Measurements from ENCODE around the gene ITGA5.

The ITGA5 gene

DNA sequence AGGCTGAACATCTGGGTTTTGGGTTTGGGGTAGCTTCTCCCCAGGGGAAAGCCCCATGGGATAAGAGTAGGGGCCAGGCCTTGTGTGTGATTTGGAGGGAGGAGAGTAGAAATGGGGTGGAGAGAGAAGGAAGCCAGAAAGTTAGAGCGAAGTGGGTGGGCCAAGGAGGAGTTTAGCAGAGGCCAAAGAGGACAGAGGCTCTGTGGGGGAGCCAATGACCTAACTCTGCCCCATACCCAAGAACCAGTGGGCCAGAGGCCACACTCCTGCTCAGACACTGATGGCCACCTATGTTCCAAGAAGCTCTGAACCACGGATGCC is 43.8 kb downstream of the ITGA5 start:
- peaks cover 21% of the 10 kb centered on the region for H3K4me1 Mint-ChIP-seq
- CTCF ChIA-PET, result interaction anchor here (0.6 to 2.5 kb wide), 4 partner anchors 24 to 160 kb away, joined by 3 to 10 read pairs (median 4); no protein-coding TSS in a partner anchor

DNA sequence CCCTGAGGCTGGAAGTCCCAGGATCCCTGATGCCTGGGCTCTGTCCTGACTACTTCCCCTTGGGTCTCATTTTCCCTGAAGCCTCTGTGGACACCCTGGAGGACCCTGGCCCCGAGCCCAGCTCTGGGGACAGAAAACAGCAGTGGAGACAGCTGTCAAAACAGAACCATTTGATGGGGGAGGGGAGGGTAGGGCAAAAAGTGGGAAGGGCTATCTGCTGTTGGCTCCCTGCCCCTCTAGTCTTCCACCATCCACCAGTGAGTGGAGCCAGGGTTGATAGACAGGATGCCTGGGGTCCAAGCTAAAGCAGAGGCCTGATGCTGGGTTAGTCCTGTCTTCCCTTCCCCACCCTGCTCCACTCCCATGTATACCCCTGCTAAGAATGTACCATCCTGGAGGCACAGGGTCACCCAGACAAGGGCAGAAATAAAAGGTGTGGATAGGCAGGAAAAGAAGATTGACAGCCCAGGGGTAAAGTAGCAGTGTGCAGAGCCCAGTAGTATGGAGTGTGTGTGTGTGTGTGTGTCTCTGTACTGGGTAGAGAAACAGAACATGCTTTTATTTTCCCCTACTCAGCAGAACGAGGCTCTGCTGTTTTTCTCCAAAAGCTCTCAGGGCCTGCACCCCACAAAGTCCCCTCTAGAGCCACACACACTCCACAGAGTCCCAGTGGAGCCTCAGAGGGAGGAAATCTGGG is 44.4 kb downstream of the ITGA5 start:
- no peak overlapping the region for H3K4me3 Mint-ChIP-seq
- H3K4me1 Mint-ChIP-seq, result peaks cover 20% of the 10 kb centered on the region
- DNase-seq, result no peak
- H3K9me3 Mint-ChIP-seq, result no peaks in the 10 kb centered on the region
- CTCF ChIA-PET, result interaction anchor here (0.6 to 2.5 kb wide), 4 partner anchors 25 to 160 kb away, joined by 3 to 10 read pairs (median 4); no protein-coding TSS in a partner anchor
- peaks cover 63% of the 10 kb centered on the region for H3K27me3 Mint-ChIP-seq
- no peaks in the 10 kb centered on the region for H3K36me3 Mint-ChIP-seq
- no peak overlapping the region for H3K27ac Mint-ChIP-seq

More for the DNA sequence above, 43.8 kb downstream of the ITGA5 start:
- H3K27ac Mint-ChIP-seq, result no peak overlapping the region
- no peaks in the 10 kb centered on the region for H3K36me3 Mint-ChIP-seq
- H3K4me3 Mint-ChIP-seq, result no peak overlapping the region
- peaks cover 64% of the 10 kb centered on the region for H3K27me3 Mint-ChIP-seq
- H3K9me3 Mint-ChIP-seq, result no peaks in the 10 kb centered on the region
- DNase-seq, result no peak

DNA sequence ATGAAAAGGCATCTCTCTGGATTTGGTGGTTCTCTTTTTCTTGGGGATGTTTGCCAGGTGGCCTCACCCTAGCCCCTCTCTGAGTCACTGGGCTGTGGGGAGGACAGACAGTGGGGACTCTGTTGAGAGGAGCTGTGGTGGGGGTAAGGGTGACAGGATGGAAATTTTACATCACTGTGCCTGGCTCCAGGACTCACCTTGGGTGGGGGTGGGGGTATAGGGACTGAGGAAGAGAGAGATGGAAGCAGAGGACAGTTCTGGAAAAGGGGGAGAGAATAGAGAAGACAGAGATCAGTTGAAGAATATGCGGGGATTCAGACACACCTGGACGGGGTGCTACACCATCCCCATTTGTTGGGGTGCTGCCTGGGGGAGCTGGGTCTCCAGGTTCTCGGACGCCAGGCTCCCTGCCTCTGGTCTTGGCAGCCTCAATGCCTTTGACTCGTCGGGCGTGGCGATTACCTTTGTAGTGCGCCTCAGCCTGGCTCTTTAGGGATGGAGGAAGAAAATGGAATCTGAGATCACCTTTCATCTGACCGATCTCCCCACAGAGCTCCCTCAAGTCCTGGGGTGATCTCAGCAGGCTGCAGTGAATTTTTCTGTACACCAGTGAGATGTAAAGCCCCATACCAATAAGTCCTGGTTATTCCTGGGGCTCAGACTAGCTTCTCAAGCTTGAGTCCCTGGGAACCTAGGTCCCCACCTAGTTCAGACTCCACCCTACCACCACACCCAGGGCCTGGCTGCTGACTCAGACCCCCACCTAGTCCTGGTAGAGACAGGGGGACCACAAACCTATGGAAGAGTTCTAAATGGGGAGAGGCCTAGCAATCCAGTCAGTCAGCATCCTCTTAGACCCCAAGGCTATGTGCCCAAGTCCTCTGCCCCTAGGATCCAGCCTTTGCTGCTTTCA is 45.2 kb downstream of the ITGA5 start:
- H3K36me3 Mint-ChIP-seq, result no peaks in the 10 kb centered on the region
- H3K4me3 Mint-ChIP-seq, result no peak overlapping the region
- DNase-seq, result no peak
- H3K9me3 Mint-ChIP-seq, result no peaks in the 10 kb centered on the region
- H3K27ac Mint-ChIP-seq, result no peak overlapping the region
- peaks cover 64% of the 10 kb centered on the region for H3K27me3 Mint-ChIP-seq
- peaks cover 21% of the 10 kb centered on the region for H3K4me1 Mint-ChIP-seq
- CTCF ChIA-PET, result interaction anchor here (1.3 to 2.5 kb wide), 3 partner anchors 25 to 159 kb away, joined by 3 to 10 read pairs (median 5); no protein-coding TSS in a partner anchor

DNA sequence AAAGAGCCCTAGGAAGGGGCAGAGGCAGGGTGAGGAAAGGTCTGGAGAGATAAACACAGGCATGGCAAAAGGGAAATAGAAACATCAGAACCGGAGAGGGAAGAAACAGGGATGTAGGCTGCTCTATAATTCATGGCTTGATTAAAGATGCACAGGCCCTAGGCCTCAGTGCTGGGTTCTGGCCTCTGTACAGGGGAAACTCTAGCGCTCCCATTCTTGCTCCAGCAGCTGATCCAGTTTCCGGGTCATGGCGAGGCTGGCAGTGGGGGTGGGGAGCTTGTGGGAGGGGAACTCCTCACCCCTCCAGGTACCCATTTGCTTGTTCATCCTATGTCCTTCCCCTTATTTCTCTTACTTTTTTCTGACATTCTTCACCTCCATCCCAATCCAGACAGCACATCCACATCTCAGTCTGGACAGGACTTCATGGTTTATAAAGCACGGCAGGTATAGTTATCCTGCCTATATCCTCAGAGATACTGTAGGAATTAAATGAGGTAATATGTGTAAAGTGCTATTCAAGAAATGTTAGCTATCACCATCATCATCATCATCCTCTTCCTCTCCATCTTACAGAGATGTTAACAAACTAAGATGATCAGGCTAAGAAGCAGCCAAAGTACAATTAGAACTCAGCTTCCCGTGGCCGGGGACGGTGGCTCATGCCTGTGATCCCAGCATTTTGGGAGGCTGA is 46.8 kb downstream of the ITGA5 start:
- Mint-ChIP-seq H3K27ac (no peak overlapping the region), H3K36me3 (no peaks in the 10 kb centered on the region), H3K4me1 (peaks cover 29% of the 10 kb centered on the region), H3K9me3 (no peaks in the 10 kb centered on the region), H3K4me3 (no peak overlapping the region), H3K27me3 (peaks cover 64% of the 10 kb centered on the region)
- no peak for DNase-seq
- CTCF ChIA-PET, result interaction anchor here (1.0 to 2.9 kb wide), 8 partner anchors 7 to 170 kb away, joined by 3 to 19 read pairs (median 4); no protein-coding TSS in a partner anchor

DNA sequence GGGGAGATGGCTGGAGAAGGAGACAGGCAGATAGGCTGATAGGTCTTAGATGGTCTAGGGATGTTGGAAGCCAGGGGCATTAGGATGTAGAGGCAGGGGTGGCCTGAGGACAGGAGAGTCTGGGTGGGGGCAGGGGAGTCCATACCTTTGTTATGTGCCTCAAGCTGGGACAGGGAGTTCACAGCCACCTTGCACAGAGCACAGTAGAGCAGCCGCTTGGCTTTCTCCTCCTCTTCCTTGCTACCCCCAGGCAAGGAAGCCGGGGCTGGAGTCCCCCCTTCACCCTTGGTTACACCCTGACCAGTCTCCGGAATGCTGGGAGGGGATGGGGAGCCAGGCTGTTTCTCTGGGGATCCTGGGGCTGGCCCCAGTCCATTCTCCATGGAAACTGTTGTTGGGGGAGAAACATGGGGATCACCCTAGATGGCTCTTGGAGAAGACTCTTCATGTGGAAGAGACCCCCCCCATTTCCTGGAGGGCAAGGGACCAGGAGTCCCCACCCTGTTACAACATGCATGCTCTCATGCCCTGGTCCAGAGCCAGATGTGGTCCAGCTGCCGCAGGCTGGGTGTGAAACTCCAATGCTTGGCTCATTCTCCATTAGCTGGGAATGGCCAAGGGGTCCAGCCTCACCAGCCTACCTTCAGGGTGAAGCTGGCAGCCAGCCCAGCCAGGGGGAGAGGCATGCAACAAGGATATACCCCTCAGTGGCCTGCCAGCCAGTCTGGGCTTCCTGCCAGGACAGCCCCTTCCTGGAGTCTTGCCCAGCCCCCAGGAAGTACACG is 47.5 kb downstream of the ITGA5 start:
- CTCF ChIA-PET, result interaction anchor here (1.1 to 2.9 kb wide), 10 partner anchors 8 to 157 kb away, joined by 3 to 19 read pairs (median 5); no protein-coding TSS in a partner anchor
- no peak overlapping the region for H3K27ac Mint-ChIP-seq
- no peaks in the 10 kb centered on the region for H3K9me3 Mint-ChIP-seq
- no peak for DNase-seq
- no peaks in the 10 kb centered on the region for H3K36me3 Mint-ChIP-seq
- H3K4me1 Mint-ChIP-seq, result peaks cover 29% of the 10 kb centered on the region
- peaks cover 57% of the 10 kb centered on the region for H3K27me3 Mint-ChIP-seq
- H3K4me3 Mint-ChIP-seq, result no peak overlapping the region

DNA sequence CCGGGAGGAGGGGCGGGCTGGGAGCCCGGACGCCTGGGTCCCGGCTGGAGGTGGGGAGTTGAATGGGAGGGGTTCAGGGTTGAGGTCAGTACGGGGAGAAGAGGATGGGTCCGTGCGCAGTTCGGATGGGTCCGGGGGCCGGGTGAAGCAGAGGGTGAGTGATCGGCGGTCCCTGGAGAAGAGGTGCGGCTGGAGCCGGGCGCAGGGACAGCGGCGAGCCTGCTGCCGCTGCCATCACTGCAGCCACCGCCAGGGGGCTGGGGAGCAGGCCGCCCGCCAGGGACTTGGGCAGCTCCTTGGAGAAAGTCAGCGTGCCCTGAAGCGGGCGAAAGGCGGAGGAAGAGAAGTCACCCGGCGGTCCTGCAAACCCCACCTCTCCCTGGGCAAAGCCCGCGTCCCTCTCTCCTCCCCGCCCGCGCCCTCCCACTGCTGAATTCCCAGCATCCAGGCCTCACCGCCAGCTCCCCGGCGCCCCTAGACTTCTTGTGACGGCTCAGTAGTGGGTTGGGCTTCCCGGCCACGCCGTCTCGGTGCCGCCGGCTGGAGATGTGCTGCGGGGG is 48.8 kb downstream of the ITGA5 start:
- DNase-seq, result no peak
- peaks cover 29% of the 10 kb centered on the region for H3K4me1 Mint-ChIP-seq
- peaks cover 44% of the 10 kb centered on the region for H3K27me3 Mint-ChIP-seq
- no peaks in the 10 kb centered on the region for H3K36me3 Mint-ChIP-seq
- no peaks in the 10 kb centered on the region for H3K9me3 Mint-ChIP-seq
- H3K27ac Mint-ChIP-seq, result no peak overlapping the region
- H3K4me3 Mint-ChIP-seq, result no peak overlapping the region
- CTCF ChIA-PET, result interaction anchor here (0.7 to 2.9 kb wide), 10 partner anchors 8 to 156 kb away, joined by 3 to 19 read pairs (median 6); no protein-coding TSS in a partner anchor

DNA sequence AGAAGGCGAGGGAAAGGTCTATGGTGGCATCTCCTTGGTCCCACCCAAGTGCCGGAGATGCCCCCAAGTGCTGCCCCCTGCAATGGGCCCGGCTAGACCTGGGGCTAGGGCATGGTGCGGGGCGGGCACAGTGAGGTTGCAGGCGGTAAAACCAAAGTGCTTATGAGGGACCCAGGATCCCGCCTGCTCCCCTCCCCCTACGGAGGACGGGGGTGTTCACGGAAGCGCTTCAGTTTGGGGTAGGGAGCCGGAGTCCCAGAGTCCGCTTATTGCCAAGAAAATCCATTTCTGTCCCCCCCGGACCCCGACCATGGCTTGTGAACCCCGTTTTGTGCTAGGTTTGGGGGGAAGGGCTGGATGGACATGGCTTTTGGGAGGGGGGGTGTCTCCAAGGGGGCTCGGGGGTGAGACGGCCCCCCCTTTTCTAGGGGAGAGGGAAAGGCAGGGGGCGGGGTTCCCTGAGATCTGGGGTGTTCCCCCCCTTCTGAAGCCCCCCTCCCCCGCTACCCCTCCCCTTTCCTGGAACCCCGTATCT is 49.4 kb downstream of the ITGA5 start:
- Mint-ChIP-seq H3K36me3 (no peaks in the 10 kb centered on the region), H3K4me1 (peaks cover 34% of the 10 kb centered on the region), H3K27ac (no peak overlapping the region), H3K27me3 (peaks cover 40% of the 10 kb centered on the region), H3K9me3 (no peaks in the 10 kb centered on the region), H3K4me3 (peak overlapping the region; percentile 33)
- no peak for DNase-seq
- CTCF ChIA-PET, result interaction anchor here (1.0 to 2.6 kb wide), 4 partner anchors 10 to 149 kb away, joined by 3 to 19 read pairs (median 10); no protein-coding TSS in a partner anchor

DNA sequence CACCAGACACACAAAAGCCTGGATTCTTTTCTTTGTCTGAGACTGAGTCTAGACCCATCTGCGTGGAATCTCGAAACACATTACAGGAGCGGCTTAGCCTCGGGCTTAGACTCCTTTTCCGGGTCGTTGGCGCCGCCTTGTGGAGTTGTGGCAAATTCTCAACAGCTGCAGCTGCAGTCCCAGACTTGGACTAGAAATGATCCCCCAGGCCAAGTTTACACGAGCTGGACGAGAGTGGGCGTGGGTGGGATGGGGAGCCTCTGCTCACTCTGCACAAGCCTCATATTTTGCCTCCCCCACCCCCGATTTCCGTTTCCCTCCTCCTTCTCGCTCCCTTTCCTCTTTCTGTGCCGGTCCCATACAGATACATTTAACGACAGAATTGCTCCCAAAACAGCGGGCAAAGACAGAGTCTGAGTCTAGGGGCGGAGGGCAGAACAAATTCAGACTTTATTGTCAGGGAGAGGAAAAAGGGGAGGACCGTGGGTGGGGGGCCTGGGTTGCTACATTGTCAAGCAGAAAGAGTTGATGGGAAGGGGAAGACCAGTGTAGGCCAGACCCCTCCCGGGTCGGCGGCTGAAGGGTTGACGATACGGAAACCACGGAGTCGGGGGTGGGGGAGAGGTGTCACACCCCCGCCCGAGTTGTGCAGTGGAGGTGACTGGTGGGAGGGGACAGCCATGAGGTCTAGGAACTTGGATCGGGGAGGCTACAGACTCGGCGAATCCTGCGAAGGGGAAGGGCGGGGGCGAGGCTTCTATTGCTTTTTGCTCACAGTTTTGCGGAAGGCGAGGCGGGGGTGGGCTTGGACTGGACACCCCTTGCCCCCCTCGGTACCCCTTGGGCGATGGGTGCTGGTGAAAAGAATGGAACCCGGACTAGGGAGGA is 50.1 kb downstream of the ITGA5 start:
- H3K27ac Mint-ChIP-seq, result no peak overlapping the region

DNA sequence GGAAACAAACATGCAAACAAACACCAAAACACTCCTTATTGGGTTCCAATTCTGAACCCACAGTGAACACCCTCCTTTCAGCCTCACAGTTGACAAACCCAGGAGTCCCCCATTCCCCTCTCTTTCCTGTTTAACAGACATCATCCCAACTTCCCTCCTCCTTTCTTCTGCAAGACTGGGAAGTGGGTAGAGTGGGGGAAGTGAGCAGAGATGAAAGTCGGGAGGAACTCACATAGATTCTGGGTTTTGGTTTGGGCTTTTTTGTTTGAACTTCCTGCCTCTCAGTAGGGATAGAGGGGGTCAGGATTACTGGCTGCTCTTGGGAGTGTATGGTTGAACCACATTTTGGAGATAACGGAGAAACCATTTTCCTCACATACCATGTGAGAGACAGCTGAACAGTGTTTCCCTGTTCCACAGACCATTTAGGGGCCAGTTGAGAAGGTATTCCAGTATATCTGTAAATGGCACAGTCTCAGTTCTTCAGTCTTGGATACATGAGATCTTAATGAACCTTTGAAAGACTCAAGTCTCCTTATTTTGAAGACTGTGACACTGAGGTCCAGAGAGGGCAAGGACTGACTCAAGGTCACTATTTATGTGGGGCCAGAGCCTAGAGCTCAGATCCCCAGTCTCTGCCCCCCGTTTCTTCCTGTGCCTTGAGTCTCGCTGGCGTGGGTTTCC is 50.9 kb downstream of the ITGA5 start:
- H3K4me3 Mint-ChIP-seq, result no peak overlapping the region
- CTCF ChIA-PET, result interaction anchor here (0.6 to 4.5 kb wide), 19 partner anchors 11 to 160 kb away, joined by 3 to 68 read pairs (median 5); no protein-coding TSS in a partner anchor
- no peak for DNase-seq
- H3K4me1 Mint-ChIP-seq, result peaks cover 47% of the 10 kb centered on the region
- H3K27ac Mint-ChIP-seq, result no peak overlapping the region
- peaks cover 25% of the 10 kb centered on the region for H3K27me3 Mint-ChIP-seq
- no peaks in the 10 kb centered on the region for H3K36me3 Mint-ChIP-seq
- no peaks in the 10 kb centered on the region for H3K9me3 Mint-ChIP-seq

More for the DNA sequence above, 50.1 kb downstream of the ITGA5 start:
- Mint-ChIP-seq H3K36me3 (no peaks in the 10 kb centered on the region), H3K9me3 (no peaks in the 10 kb centered on the region), H3K4me1 (peaks cover 41% of the 10 kb centered on the region), H3K4me3 (peak overlapping the region; percentile 33), H3K27me3 (peaks cover 33% of the 10 kb centered on the region)
- peak; percentile 93 for DNase-seq
- CTCF ChIA-PET, result interaction anchor here (0.8 to 4.5 kb wide), 18 partner anchors 12 to 161 kb away, joined by 3 to 68 read pairs (median 5); no protein-coding TSS in a partner anchor

DNA sequence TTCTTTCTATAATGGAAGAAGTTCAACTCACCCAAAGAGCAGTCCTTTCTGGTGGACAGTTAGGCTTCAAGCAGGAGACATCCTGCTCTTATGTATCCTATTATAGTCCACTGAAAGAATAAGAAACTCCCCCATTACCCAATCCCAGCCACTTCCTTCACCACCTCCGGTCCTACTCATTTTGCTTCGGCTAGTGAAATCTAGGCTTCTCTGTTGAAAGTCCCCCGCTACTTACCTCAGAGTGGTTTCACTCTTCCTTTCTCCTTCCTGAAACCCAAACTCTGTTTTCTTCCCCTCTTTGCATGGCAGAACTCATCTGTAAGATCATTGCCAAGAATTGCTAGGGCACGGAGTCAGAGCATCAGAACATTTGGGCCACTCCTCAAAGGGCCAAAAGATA is 54.7 kb downstream of the ITGA5 start, which contains the start of gene GPR84:
TSS of gene GPR84 (minus strand) at position 74 of the 400 bp plus-strand sequence. CDS start 635 bp downstream, outside the sequence.
- Mint-ChIP-seq H3K9me3 (no peaks in the 10 kb centered on the region), H3K27ac (peak within 1 kb of the TSS; percentile 81)
- CTCF ChIA-PET, result no interaction called here

DNA sequence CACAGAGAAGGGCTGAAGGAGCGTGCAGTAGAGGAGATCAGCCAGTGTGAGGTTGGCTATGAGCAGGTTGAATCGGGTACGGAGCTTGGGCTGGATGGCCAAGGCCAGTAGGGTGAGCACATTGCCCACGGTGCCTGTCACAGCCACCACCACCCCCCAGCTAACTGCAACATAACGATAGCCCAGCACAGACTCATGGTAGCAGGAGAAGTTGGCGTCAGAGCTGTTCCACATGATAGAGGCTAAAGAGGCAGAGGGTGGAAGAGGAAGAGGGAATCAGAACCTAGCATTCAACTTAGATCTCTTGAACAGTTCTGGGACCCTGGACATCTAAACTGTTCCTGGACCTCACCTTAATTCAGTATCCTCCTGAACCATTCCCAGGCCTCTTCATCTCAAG is 55.4 kb downstream of the ITGA5 start:
- Mint-ChIP-seq H3K27ac (no peak overlapping the region), H3K4me3 (no peak overlapping the region), H3K27me3 (peaks cover 17% of the 10 kb centered on the region), H3K9me3 (no peaks in the 10 kb centered on the region), H3K36me3 (no peaks in the 10 kb centered on the region), H3K4me1 (peaks cover 42% of the 10 kb centered on the region)
- no peak for DNase-seq
- CTCF ChIA-PET, result interaction anchor here (0.6 to 8.3 kb wide), 8 partner anchors 14 to 149 kb away, joined by 3 to 125 read pairs (median 12); no protein-coding TSS in a partner anchor

More for the DNA sequence above, 54.7 kb downstream of the ITGA5 start, which contains the start of gene GPR84:
- Mint-ChIP-seq H3K36me3 (no peaks in the 10 kb centered on the region), H3K4me1 (peaks cover 49% of the 10 kb centered on the region), H3K27me3 (peaks cover 23% of the 10 kb centered on the region), H3K4me3 (peak within 1 kb of the TSS; percentile 11)
- DNase-seq, result peak; percentile 54

Measured in activated naive CD4-positive, alpha-beta T cell treated with anti-CD3 and anti-CD28 coated beads, Interleukin-2, amount 10 ng/mL, durations not matched to agents 7 days and 5 days (primary cell).